ENCODE data around the gene ACTL10.

The ACTL10 gene

DNA sequence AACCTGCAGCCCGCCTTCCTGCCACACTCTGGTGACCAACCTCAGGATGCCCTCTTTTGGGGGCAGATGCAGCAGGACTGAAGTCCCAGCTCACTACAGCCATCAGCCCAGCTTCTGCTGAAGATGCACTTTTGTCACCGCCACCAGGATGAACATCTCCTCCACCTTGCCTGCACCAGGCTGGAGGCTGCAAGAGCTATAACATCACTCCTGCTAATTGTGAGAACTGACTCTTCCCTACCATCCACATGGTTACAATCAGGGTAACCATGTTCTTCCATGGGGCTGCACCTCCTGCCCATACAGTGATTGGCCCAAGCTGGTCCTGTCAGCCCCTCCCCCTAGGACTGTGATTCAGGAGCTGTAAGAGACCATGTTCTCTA lies 2.0 kb upstream of the ACTL10 start:
- no peak for DNase-seq

DNA sequence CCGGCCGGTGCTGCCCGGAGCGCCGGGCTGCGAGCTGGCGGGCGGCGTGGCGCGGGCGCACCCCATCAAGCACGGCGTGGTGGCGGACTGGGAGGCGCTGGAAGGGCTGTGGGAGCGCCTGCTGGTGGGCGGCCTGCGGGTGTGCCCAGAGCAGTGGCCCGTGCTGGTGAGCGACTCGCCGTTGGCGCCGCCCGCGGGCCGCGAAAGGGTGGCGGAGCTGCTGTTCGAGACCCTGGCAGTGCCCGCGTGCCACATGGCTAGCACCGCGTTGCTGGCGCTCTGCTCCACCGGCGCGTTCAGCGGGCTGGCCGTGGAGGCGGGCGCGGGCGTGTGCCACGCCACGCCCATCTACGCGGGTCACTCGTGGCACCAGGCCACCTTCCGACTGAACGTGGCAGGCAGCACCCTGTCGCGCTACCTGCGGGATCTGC lies 517 bp downstream of the ACTL10 start:
- DNase-seq: peak; percentile 53

DNA sequence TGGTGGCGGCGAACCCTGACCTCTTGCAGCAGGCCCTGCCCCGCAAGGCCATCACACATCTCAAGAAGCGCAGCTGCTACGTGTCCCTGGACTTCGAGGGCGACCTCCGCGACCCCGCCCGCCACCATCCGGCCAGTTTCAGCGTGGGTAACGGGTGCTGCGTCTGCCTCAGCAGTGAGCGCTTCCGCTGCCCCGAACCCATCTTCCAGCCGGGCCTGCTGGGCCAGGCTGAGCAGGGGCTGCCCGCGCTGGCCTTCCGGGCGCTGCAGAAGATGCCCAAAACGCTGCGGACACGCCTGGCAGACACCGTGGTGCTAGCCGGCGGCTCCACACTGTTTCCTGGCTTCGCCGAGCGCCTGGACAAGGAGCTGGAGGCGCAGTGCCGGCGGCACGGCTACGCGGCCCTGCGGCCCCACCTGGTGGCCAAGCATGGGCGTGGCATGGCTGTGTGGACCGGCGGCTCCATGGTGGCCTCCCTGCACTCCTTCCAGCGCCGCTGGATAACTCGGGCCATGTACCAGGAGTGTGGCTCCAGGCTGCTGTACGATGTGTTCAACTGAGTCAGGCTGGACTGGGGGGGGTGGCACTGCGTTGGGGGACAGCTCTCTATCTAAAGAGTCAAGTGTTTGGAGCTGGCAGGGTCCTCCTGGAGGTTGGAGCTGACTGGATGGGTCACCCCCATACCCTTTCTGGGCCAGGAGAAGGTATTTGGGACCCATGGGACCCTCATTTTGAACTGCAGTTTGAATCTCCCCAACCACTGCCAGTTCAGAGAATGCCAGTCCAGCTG lies 1.1 kb downstream of the ACTL10 start:
- DNase-seq: peak; percentile 83

DNA sequence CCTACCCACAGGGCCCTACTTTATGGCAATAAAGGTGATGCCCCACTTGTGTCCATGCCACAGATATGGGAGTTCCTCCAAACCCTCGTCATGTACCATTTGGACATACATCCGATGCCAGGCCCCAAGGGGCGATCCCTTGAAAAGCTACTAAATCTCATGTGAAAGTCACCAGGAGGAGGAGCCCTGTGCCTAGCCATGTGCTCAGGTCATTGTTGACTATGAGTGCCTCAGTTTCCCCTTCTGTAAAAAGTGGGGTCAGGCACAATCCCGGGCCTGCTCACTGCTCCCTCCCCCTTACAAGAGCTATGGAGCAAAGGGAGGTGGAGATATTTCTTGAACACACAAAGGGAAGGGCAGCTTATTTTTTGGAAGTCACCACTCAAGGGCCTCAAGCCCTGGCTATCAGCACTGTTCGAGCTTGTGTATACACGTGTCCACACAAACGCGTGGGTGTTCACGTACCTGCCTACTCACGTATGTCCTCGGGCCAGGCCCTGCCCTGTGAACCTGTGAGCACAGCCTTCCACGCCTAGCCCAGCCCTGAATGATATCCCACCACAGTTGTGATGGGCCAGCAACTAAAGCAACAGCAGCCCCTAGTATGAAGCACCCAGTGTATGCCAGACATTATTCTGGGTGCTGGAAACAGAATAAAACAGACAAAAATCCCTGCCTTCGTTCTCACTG lies 1.9 kb downstream of the ACTL10 start:
- no peak for DNase-seq

DNA sequence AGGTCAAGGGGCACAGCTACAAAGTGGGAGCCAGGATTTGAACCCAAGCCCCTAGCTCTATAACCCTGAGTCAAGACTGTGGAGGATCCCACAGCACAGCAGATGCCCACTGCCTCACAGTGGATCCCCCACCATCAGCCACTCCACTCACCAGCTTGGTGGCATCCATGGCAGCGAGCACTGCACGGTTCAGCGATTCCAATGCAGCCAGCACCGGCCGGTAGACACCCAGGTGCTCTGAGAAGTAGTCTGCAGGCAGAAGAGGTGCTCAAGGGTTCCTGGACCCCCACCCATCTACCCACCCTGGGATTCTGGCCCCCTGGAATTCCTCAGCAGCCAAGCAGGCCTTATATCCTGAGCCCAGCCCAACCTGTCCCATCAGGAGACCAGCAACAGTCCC lies 2.5 kb downstream of the ACTL10 start:
- DNase-seq: no peak

DNA sequence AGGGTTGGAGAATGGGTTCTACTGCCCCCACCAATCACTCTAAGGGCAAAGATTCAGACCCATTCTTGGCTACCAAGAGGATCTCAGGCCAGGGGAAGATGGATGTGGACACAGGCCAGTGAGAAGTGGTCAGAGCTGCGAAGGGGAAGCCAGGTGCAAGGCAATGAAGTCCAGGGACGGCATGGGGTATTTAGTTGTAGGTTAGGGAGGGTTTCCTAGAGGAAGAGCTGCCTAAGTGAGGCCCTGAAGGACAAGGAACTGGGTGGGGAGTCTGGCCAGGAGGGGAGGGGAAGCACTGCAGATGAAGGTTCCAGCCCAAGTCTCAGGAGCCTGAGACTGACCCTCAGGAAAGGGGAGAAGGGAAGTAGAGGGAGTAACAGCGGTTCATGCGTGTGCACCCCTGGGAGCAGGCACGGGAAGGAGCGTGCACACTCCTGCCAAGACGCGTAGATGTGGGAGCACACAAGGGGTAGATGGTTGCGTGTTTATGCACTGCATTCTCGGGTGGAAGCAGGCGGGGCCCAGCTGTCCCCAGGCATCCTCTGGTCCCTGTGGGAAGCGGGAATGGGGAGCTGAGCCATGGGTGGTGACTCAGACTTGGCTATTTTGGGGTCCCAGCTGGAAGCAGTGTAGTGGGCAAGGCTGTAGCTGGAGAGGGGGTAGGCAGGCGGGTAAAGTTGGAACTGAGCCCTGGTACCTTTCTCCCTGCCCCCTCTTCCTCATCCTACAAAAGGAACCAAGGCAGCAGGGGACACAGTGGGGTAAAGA lies 3.3 kb downstream of the ACTL10 start:
- no peak for DNase-seq

DNA sequence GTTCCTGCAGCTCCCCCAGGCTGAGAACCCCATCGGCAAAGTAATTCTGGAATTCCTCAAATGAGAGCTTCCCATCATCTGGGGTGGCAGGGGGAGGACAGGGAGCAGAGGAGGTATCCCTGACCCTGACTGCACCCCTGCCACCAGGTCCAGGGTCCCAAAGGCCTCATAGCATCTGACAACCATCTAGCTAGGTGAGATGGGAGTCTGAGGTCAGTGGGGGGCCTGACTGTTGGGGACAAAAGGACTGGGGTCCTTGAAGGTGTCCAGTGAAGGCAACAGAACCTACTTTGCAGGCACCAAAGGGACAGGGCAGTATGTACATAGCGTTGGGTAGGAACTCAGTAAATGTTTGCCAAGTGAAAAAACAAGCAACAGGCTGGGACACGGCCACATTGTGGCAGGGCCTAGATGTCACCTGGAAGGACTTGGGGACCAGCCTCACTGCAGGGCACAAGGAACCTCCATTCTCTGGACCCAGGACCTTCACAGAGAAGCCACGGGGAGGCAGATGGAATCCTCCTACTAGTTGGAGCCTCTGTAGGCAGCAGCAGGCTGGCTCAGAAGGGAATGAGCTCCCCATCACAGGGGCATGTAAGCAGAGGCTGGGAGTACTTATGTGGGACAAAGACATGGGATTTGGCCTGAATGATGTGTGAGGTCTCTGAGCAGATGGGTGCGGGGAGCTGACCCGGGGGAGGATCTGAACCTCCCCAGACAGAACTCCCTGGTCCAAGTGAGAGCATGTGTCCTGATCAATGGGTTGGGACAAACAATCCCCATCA lies 4.2 kb downstream of the ACTL10 start:
- DNase-seq: no peak

DNA sequence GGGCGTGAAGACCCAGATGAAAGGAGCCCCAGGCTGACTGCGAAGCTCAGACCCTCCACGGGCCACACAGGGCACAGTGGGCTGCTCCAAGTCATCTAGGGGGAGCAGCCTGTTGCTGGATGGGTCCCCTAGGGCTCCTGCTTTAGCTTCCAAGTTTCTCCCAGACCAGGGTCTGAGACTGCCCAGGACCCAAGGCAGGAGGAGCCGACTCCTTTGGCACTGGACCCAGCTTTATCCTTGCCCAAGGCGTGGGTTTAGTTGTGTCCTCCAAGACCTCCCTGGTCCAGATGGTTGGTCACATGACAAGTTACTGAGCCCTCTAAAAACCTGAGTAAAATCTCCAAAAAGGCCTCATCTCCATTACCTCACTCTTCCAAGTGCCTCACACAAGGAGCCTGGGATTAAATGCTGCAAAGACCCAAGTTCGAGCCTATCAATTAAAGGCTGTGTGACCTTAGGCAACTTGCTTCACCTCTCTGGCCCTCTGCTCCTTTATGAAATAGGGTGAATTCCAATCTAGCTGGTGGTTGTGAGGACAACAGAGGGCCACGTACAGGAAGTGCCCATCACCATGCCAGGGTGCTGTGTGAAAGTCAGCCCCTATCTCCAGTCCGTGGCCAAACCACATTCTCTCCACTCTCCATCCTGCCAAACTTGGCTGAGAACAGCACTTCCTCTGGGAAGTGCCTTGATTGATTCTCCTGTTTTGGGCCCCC lies 5.0 kb downstream of the ACTL10 start:
- no peak for DNase-seq

DNA sequence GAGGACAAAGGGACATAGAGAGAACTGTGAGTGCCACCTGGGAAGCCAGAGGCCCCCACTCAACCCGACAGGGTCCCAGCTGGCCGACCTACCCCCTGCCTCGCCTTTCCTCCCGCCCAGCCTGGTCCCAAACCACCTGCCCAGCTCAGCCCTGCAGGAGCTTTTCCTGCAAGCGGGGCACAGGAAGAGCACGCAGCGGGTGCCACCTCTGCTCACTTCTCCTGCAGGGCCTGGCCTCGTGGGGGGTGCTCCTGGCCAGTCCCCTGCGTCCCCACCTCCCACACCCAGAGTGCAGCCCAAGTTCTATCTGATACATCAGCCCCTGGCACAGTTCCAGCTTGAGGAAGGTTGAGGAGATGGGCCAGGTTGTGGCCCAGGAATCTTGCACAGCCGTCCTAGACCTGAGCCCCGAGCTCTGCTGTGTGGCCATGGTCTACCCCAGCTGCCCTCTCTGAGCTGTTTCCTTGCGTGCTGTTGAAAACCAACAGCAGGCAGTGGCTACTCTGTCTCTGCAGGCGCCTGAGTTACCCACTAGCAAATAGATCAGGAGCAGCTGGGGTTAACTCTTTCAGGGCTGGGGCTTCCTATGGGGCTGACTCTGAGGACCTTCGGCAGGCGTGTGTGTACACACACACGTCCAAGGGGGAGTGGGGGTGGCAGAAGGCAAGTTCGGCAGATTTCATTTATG lies 5.8 kb downstream of the ACTL10 start:
- peak; percentile 84 for DNase-seq

DNA sequence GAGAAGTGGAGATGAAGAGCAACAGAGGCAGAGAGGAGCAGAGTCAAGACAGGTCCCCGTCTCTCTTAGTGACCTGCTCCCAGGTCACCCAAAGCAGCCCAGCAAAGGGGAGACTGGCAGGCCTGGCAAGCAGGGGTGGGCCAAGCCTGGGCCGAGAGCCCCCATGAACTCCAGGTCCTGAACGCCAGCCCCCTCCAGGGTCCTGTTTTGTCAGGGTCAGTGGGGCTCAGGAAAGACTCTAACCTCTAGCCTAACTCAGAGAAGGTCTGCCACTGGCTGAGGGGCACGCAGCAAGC lies 6.3 kb downstream of the ACTL10 start:
- DNase-seq: no peak

DNA sequence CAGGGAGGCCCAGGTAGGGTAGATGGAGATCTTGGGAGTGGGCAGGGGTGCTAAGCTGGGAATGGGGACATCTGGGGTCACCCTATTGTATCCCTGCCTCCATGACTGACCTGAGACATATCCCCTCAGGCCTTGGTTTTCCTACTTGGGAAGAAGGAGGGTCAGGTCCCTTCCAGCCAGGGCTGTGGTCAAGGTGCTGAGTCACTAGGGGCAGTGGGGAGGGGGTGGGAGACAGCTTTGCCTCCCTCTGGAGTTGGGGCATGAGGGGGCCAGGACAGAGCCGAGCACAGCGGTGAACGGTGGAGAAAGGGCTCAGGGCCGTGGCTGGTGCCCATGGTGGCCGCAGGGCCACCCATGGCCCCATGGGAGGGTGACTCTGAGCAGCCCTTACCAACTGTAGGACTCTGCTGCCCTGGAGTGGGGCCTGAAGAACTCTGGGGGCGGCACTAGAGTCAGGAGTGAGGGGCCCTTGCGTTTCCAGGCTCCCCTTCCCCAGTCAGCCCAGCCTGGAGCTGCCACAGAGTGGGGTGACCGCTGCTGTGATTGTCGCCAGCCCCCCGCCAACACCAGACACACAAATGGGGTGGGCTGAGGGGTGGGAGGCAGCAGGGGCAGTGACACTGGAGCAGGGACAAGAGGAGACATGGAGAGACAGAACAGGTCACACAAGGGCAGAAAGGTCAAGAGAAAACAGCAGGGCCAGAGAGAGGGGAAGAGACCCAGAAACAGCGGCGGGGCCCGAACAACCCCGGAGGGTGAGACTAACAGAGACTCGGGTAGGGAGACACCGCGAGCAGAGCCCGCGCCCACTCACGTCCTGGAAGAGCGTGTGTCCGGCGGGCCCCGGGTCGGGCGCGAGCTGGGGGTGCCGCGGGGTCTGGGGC lies 6.9 kb downstream of the ACTL10 start:
- no peak for DNase-seq

DNA sequence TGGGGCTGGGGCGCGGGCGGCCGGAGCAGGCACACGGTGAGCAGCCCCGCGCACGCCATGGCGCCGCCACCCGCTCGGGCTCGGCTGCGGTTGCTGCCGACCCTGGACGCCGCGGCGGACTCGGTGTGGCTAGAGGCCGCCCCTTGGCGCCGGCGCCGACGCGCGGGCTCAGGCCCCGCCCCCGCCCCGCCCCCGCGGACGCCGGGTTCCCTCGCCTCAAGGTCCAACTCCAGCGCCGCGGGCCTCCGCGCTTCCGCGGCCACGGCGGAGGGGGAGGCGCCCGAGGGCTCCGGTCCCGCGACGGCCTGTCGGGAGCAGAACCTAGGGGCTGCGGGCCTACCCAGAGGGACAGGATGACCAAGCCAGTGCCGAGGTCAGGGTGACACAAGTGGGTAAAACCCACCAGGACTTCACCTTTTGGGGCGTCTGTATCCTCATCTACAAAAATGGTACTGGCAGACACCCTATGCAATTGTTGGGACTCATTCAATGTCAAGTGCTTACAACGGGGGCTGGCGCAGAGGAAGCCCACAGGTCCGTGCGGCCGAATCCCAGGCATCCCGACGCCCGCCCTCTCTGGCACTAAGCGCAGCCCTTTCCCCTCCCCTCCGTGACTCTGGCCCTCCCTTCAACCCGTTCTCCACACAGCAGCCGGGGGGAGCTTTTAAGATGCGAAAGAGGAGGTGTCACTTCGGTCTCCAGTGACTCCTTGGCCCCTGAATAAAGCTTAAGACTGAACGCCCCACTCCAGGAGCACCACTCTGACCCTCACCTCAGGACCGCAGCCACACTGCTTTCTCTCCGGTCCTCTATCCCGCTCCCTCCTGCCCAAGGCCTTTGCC lies 7.8 kb downstream of the ACTL10 start, which contains the start of gene NECAB3:
Gene NECAB3 (minus strand): TSS at position 135 of the 842 bp plus-strand sequence. CDS start 76 bp downstream, at position 59.
- DNase-seq: peak; percentile 89

DNA sequence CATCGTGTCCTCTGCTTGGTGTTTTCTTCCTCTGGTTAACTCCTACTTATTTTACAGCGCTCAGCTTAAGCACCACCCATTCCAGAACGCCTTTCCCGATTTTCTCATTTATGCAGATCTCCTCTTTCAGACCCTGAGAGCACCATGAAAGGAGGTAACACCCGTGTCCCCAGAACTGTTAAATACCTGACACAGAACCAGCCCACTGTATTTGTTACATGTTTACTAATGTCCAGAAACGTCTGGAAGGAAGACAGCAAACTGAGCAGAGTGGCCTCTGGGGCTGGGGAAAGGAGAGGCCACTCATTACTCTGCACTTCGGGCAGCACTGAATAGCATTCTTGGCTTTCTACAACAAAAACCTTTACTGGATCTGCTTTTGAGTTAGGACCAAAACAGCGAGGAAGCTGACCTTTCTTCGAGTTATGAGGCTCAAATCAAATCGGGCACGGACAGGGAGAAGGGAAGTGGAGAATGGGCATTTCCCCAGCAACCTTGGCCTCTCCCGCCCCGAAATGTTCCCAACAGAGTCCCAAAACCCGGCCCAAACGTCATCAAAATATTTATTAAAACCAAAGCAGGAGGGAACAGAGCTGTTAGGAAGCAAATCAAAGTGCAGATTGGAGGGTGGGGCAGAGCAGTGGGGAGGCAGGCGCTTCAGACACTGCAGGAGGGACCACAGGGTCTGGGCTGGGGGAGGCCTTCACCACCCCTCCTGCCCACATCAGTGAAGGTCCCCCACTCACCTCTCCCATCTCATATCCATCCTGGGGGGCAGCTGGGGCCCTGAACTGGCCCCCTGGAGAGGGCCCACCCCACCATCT lies 8.6 kb downstream of the ACTL10 start:
- no peak for DNase-seq

DNA sequence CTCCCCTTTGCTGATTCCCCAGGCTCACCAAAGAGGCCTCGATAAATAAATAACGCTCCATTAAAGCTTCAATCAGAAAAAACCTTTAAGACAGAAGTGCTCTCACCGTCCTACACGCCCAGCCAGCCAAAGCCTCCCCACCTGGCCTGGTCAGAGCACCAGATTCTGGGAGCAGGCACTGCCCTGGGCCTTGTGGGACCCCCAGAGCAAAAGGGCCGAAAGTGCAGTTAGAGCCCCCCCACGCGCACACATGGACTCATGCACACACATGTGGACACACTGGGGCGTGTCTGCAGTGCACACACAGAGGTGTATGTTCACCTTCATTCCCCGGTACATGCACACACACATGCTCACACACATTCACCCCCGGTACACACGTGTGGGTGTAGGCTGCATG lies 9.4 kb downstream of the ACTL10 start:
- no peak for DNase-seq

DNA sequence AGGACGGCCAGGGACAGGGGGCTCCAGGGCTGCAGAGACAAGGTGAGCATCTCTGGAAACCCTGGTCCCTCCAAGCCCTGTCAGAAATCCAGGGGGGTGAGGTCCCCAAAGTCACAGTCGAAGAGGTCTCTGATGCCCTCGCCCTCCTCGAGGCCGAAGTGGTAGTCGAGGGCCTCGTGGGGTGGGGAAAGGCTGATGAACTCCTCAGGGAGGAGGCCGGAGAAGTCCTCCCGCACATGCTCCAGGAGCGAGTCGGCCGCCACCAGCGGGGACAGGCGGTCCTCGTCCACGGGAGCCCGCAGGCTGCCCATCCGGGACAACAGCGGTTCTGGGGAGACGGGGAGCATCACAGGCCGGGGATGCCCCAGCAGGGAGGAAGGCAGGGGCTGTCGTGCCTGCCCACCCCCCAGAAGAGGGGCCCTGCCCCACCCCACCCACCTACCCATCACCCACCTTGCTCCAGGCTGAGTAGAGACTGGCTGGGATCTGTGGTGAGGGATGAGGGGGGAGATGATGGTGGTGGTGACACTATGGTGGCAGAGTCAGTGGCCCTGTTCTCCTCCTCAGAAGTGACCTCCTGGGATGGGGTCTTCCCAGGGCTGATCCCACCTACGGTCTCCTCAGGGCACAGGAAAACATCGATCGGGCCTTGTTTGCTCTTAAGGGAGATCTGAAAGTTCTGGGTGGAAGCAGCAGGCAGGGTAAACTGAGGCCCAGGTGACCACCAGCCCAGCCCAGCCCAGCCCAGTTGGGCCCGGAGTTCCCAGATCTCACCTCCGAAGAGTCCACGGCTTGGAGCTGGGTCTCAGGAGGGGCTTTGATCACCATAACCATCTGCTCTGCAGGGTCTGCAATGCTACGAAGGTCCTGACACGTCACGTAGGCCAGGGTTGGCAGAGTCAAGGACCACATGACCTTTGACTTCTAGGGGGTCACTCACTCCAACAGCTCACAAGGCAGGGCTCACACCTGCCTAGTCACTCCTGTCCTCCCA lies 10.2 kb downstream of the ACTL10 start:
- DNase-seq: no peak

DNA sequence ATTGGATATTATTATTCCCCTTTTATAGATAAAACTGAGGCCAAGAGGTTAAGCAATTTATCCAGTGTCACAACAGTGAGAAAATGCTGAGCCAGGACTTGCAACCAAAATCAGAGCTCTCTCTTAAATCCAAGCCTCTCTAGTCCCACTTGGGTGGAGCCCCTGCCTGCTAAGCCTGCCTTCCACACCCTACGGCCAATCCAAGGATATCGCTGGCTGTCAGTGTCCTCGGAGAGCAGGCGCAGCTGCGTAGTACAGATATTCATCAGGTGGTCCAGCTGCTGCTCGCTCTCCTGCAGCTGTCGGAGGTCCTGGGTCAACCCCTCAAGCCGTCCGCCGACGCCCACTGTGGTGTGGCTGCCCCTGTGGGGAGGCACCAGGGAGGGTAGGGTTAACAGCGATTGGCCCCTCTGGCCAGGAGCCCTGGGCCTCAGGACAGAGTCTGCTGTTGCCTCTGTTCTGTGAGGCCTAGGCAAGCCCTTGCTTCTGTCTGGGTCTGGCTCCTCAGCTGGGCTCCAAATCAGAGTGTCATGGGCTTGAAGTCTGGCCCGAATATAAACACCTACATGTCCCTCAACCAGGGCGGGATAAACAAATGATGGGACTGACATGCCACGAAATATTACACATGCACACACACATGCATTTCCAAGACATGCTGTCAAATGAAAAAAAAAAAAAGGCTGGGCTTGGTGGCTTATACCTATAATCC lies 11.4 kb downstream of the ACTL10 start:
- no peak for DNase-seq

Data from NCI-H345 (cell line).